GM12891 (cell line): ENCODE results near the gene SMG1.

Source experiments
- PAX5 ChIP-seq: IDR thresholded peaks from 2 replicates; pipeline ENCODE4 v1.6.1; 2011; ENCODE audit warnings: low read length, moderate library complexity, mild to moderate bottlenecking; ENCODE audit not compliant: insufficient read depth, severe bottlenecking
- POLR2A ChIP-seq: IDR thresholded peaks from 2 replicates; pipeline ENCODE4 v1.6.1; 2011; ENCODE audit warnings: low read depth, low read length, control low read depth
- POLR2AphosphoS5 ChIP-seq: IDR thresholded peaks from 2 replicates; pipeline ENCODE4 v1.6.1; 2011; ENCODE audit warnings: low read depth, low read length, control low read depth
- POU2F2 ChIP-seq: IDR thresholded peaks from 2 replicates; pipeline ENCODE4 v1.6.1; 2011; ENCODE audit warnings: low read depth, mild to moderate bottlenecking, control low read depth, low read length, moderate library complexity
- SPI1 ChIP-seq: IDR thresholded peaks from 2 replicates; pipeline ENCODE4 v1.6.1; 2011; ENCODE audit warnings: low read depth, low read length, control low read depth
- TAF1 ChIP-seq: IDR thresholded peaks from 2 replicates; pipeline ENCODE4 v1.6.1; 2011; ENCODE audit warnings: low read depth, low read length, control low read depth

GRCh38 chr16:18827890-18828289, 98.3 kb downstream of the SMG1 start:
- no peak for TF ChIP-seq POLR2A
- no peak for TF ChIP-seq POLR2AphosphoS5
- TF ChIP-seq TAF1, result no peak
- TF ChIP-seq POU2F2, result no peak
- no peak for TF ChIP-seq SPI1
- no peak for TF ChIP-seq PAX5
